GM19193 (cell line): ENCODE results near the gene TCP10L.

Source experiments
- POLR2A ChIP-seq: IDR thresholded peaks from 4 replicates; pipeline ENCODE4 v1.6.1; 2011; ENCODE audit not compliant: insufficient read depth, insufficient read length; ENCODE audit errors: extremely low read depth

Gene TCP10L

GRCh38 chr21:32539378-32539777, 45.9 kb downstream of the TCP10L start:
- no peak for TF ChIP-seq POLR2A

DNA sequence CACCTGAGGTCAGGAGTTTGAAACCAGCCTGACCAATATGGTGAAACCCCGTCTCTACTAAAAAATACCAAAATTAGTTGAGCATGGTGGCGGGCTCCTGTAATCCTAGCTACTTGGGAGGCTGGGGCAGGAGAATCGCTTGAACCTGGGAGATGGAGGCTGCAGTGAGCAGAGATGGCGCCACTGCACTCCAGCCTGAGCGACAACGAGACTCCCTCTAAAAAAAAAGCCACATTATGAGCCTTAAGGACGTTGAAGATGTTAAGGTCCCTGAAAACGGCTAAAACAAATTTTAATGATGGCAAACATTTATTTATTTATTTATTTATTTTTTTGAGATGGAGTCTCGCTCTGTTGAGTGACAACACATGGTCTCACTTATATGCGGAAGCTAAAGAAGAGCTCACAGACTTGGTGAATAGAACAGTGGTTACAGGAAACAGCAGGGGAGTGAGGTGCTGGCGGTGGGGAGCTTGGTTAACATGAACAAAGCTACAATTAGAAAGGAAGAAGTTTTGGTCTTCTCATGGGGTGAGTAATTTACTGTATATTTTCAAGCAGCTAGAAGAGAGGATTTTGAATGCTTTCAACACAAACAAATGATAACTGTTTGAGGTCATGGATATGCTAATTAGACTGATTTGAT, 47.1 kb downstream of the TCP10L start:
- TF ChIP-seq POLR2A, result no peak

- no peak for TF ChIP-seq POLR2A
These were observed 47.8 kb downstream of the TCP10L start for GRCh38 chr21:32537569-32537881.

GRCh38 chr21:32535612-32536011, 49.7 kb downstream of the TCP10L start:
- TF ChIP-seq POLR2A, result no peak

DNA sequence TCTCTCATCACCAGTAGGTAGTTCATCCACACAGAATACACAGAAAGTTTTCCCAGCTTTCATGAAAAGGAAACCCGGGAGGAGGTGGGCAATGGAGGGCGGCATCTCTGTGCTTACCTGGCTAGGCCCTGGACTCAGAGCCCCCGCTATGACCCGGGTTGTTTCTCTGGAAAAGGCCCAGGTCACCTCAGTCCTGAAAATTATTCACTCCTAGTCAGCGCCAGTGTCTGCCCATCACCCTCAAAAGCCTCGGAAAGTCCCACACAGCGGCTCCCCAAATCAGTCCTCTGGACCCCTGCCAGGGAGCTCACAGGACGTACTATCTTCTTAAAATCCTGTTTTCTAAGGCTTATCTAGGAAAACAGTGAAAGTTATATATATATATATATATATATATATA, 51.2 kb downstream of the TCP10L start:
- no peak for TF ChIP-seq POLR2A

- TF ChIP-seq POLR2A, result no peak
These were observed 51.7 kb downstream of the TCP10L start for GRCh38 chr21:32533611-32534010.

DNA sequence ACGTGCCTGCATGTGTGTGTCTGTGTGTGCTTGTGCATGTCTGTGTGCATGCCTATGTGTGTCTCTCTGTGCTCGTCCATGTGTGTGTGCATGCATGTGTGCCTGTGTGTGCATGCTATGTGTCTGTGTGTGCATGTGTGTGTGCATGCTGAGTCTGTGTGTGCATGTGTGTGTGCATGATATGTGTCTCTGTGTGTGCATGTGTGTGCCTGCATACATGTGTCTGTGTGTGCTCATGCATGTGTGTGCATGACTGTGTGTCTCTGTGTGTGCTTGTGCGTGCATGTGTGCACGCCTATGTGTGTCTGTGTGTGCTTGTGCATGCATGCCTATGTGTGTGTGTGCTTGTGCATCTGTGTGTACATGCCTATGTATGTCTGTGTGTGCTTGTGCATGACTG, 52.3 kb downstream of the TCP10L start:
- TF ChIP-seq POLR2A, result no peak

GRCh38 chr21:32532636-32533035, 52.7 kb downstream of the TCP10L start:
- no peak for TF ChIP-seq POLR2A

GRCh38 chr21:32529679-32530078, 55.6 kb downstream of the TCP10L start:
- TF ChIP-seq POLR2A, result no peak

- no peak for TF ChIP-seq POLR2A
These were observed 60.0 kb downstream of the TCP10L start for GRCh38 chr21:32525282-32525681.

DNA sequence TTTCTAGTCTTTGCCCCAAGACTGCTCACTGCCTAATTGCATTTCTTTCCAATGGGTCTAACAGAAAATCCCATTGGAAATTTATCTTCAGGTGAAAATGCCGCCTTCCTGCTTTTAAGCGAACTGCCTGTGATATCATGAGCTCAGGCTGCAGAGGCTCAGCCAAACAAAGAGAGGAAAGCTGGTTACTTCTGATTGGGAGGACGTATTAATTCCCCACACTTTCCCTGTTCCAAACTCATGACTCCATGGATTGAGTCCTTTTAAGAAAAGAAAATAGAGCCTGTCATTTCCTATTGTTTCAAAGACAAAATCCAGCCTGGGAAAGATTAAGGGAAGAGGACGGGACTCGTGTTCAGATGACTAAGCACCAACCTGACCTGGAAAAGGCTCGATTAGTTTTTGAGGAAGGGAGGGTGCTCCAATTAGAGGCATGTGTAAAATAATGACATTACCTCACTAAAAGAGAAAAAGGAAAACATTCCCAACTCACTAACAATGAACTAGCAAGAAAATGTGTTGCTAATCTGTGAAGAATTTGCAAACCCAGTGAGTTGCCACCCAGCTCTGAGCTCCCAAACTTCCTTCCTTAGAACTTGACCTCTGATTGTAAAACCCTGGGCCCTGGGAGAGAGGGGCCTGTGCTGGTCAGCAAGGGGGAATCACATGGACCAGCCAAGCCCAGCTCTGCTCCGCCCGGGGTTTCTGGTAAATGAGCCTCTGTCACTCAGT, 61.2 kb downstream of the TCP10L start:
- TF ChIP-seq POLR2A, result no peak
